Trophoblast cell (in vitro differentiated cells and primary cell): ENCODE data around the gene PAK6.
A peak's percentile ranks its signal among the peaks of the same experiment; 100 is the strongest.

ENCODE experiments used
- DNase-seq, 2 donors: peaks; one replicate each; pipeline ENCODE4 v3.0.0-alpha.2; 2016
- H2AFZ ChIP-seq: 2 replicates; pipeline ENCODE4 v1.6.1; 2013; ENCODE audit warnings: low read length, moderate library complexity, mild to moderate bottlenecking; ENCODE audit not compliant: insufficient read depth, poor library complexity
- H2AK5ac ChIP-seq: 2 replicates; pipeline ENCODE4 v1.6.1; 2013; ENCODE audit warnings: mild to moderate bottlenecking, low read length
- H2BK120ac ChIP-seq: 2 replicates; pipeline ENCODE4 v1.6.1; 2013; ENCODE audit warnings: low read length, mild to moderate bottlenecking, moderate library complexity; ENCODE audit not compliant: insufficient read depth, poor library complexity
- H2BK12ac ChIP-seq: 2 replicates; pipeline ENCODE4 v1.6.1; 2013; ENCODE audit warnings: mild to moderate bottlenecking, low read length, moderate library complexity
- H2BK5ac ChIP-seq: 2 replicates; pipeline ENCODE4 v1.6.1; 2013; ENCODE audit warnings: low read length, low read depth, moderate library complexity, mild to moderate bottlenecking; ENCODE audit not compliant: poor library complexity
- H3K14ac ChIP-seq: 2 replicates; pipeline ENCODE4 v1.6.1; 2013; ENCODE audit warnings: mild to moderate bottlenecking, low read length
- H3K18ac ChIP-seq: 2 replicates; pipeline ENCODE4 v1.6.1; 2013; ENCODE audit warnings: mild to moderate bottlenecking, low read length
- H3K23ac ChIP-seq: 2 replicates; pipeline ENCODE4 v1.6.1; 2013; ENCODE audit warnings: low read length
- H3K27ac ChIP-seq: 2 replicates; pipeline ENCODE4 v1.5.1; 2013; ENCODE audit warnings: low read depth, mild to moderate bottlenecking, inconsistent platforms, low read length, moderate library complexity
- H3K27me3 ChIP-seq: 2 replicates; pipeline ENCODE4 v1.6.1; 2013; ENCODE audit warnings: inconsistent platforms, mild to moderate bottlenecking, low read length, moderate library complexity; ENCODE audit not compliant: insufficient read depth
- H3K36me3 ChIP-seq, 2 experiments: 1 replicate in 1 of 2; 2 replicates in 1 of 2; pipeline ENCODE4 v1.6.1; 2013; ENCODE audit warnings: low read length in 2 of 2, mild to moderate bottlenecking in 2 of 2, moderate library complexity in 1 of 2; ENCODE audit not compliant: insufficient read depth in 2 of 2, control insufficient read depth in 1 of 2
- H3K4ac ChIP-seq: 2 replicates; pipeline ENCODE4 v1.6.1; 2013; ENCODE audit warnings: low read depth, mild to moderate bottlenecking, low read length, moderate library complexity
- H3K4me1 ChIP-seq, 2 experiments: 1 replicate in 1 of 2; 2 replicates in 1 of 2; pipeline ENCODE4 v1.6.1; 2013; ENCODE audit warnings: low read length in 2 of 2, mild to moderate bottlenecking in 2 of 2, moderate library complexity in 1 of 2; ENCODE audit not compliant: insufficient read depth in 2 of 2, control insufficient read depth in 1 of 2
- H3K4me2 ChIP-seq: 2 replicates; pipeline ENCODE4 v1.6.1; 2013; ENCODE audit warnings: inconsistent platforms, mild to moderate bottlenecking, low read length, moderate library complexity
- H3K4me3 ChIP-seq: 2 replicates; pipeline ENCODE4 v1.5.1; 2013; ENCODE audit warnings: mild to moderate bottlenecking, low read depth, low read length, inconsistent platforms
- H3K79me1 ChIP-seq: one replicate; pipeline ENCODE4 v1.6.1; 2013; ENCODE audit warnings: low read length
- H3K79me2 ChIP-seq: 2 replicates; pipeline ENCODE4 v1.6.1; 2013; ENCODE audit warnings: low read length, mild to moderate bottlenecking; ENCODE audit not compliant: control insufficient read depth, insufficient read depth, poor library complexity
- H3K9ac ChIP-seq: 2 replicates; pipeline ENCODE4 v1.6.1; 2013; ENCODE audit warnings: mild to moderate bottlenecking, low read length
- H3K9me3 ChIP-seq: 2 replicates; pipeline ENCODE4 v1.6.1; 2013; ENCODE audit warnings: low read depth, mild to moderate bottlenecking, control low read depth, inconsistent platforms, low read length; ENCODE audit not compliant: insufficient read depth
- H4K12ac ChIP-seq: 2 replicates; pipeline ENCODE4 v1.6.1; 2013; ENCODE audit warnings: low read depth, mild to moderate bottlenecking, low read length, moderate library complexity
- H4K8ac ChIP-seq: 2 replicates; pipeline ENCODE4 v1.6.1; 2013; ENCODE audit warnings: low read depth, mild to moderate bottlenecking, low read length, moderate library complexity
- H4K91ac ChIP-seq: one replicate; pipeline ENCODE4 v1.6.1; 2013; ENCODE audit warnings: low read depth, mild to moderate bottlenecking, low read length, moderate library complexity
- WGBS: extraction: QIAGEN DNeasy Blood & Tissue Kit; methylation state at CpG from one replicate; pipeline ENCODE4 v1.1.7; 2013; ENCODE audit warnings: missing lambda C conversion rate; ENCODE audit not compliant: insufficient read length, insufficient coverage; ENCODE audit errors: extremely low coverage; 5-methylcytosine and 5-hydroxymethylcytosine counted together

PAK6 gene

DNA sequence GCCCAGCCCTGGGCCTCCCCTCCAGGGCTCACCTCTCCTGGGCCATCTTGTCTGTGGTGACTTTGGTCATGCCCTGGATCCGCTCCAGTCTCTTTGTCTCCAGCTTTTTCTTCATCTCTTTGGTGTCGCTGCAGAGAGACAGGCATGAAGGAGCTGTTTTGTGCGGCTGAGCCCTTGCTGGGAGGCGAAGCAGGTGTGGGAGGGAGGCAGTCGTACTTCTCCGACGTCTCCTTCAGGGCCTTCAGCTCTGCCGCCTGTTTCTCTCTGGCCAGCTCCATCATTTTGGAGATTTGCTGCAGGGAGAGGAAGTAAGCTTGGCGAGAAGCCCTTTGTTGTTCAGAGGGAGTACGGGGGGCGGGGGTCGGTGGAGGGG is 51.7 kb downstream of the PAK6 start:
- H3K79me1 ChIP-seq = peaks cover 3% of the 10 kb centered on the region
- H3K4ac ChIP-seq = no peak overlapping the region
- no peak overlapping the region for H2BK12ac ChIP-seq
- H4K12ac ChIP-seq = no peak overlapping the region
- peaks cover 18% of the 10 kb centered on the region for H3K27me3 ChIP-seq
- H3K14ac ChIP-seq = no peak overlapping the region
- H3K4me1 ChIP-seq = peaks cover 19 to 22% of the 10 kb centered on the region in 2 experiments
- H4K8ac ChIP-seq = no peak overlapping the region
- H3K79me2 ChIP-seq = no peaks in the 10 kb centered on the region
- no peak overlapping the region for H3K4me3 ChIP-seq
- H4K91ac ChIP-seq = no peak overlapping the region
- H3K23ac ChIP-seq = no peak overlapping the region
- DNase-seq = no peak
- no peak overlapping the region for H3K9ac ChIP-seq
- H3K4me2 ChIP-seq = no peak overlapping the region
- H3K9me3 ChIP-seq = peaks cover 2% of the 10 kb centered on the region
- H3K27ac ChIP-seq = no peak overlapping the region
- H2BK120ac ChIP-seq = no peak overlapping the region
- no peak overlapping the region for H2AK5ac ChIP-seq
- no peaks in the 10 kb centered on the region for H3K36me3 ChIP-seq
- no peak overlapping the region for H2AFZ ChIP-seq
- H3K18ac ChIP-seq = no peak overlapping the region
- WGBS = no CpG with 5 or more reads among the region's 12 CpGs
- no peak overlapping the region for H2BK5ac ChIP-seq

DNA sequence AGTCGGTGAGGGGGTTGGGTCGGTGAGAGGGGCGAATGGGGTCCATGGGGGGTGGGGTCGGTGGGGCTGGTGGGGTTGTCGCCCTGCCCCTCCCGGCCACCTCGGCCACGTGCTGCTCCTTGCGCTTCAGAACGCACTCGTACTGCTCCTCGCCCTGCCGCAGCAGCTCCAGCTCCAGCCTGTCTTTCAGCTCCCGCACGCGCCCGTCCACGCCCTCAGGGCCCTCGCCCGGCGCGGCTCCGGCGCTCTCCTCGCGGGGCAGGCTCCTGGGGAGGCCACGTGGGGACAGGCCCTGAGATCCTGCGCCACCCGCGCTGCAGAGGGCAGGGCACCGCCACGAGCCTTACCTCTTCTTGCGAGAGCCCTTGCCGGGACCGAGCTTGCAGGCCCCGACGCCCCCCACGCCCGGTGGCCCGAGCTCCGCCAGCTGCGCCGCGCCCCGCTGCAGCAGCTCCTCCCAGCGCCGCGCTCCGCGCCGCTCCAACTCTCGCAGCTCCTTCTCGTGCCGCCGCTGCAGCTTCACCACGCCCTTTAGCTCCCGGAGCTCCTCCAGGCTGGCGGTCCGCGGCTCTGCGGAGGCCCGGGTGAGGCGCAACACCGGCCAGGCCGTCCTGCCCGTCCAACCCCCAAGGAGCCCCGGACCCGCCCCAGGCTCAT is 52.2 kb downstream of the PAK6 start:
- peak overlapping the region; percentile 33 for H3K14ac ChIP-seq
- no peak overlapping the region for H2AK5ac ChIP-seq
- H3K18ac ChIP-seq = no peak overlapping the region
- H3K4me1 ChIP-seq = peaks cover 14 to 22% of the 10 kb centered on the region in 2 experiments
- no peaks in the 10 kb centered on the region for H3K79me2 ChIP-seq
- peaks cover 3% of the 10 kb centered on the region for H3K79me1 ChIP-seq
- no peak overlapping the region for H3K9ac ChIP-seq
- H2BK5ac ChIP-seq = no peak overlapping the region
- no CpG with 5 or more reads among the region's 68 CpGs for WGBS
- no peak overlapping the region for H3K23ac ChIP-seq
- peaks cover 2% of the 10 kb centered on the region for H3K9me3 ChIP-seq
- no peaks in the 10 kb centered on the region for H3K36me3 ChIP-seq
- H3K27me3 ChIP-seq = peaks cover 18% of the 10 kb centered on the region
- no peak overlapping the region for H4K91ac ChIP-seq
- H3K4me2 ChIP-seq = peak overlapping the region; percentile 65
- H4K12ac ChIP-seq = no peak overlapping the region
- no peak overlapping the region for H3K27ac ChIP-seq
- H4K8ac ChIP-seq = no peak overlapping the region
- H2BK120ac ChIP-seq = no peak overlapping the region
- H2BK12ac ChIP-seq = no peak overlapping the region
- H2AFZ ChIP-seq = peak overlapping the region; percentile 46
- H3K4me3 ChIP-seq = peak overlapping the region; percentile 21
- DNase-seq = peak; percentile 39 to 64
- H3K4ac ChIP-seq = no peak overlapping the region

GRCh38 chr15:40292246-40292645 is 53.4 kb downstream of the PAK6 start:
- H2AFZ ChIP-seq = no peak overlapping the region
- no peak overlapping the region for H2BK5ac ChIP-seq
- H3K23ac ChIP-seq = no peak overlapping the region
- H3K9ac ChIP-seq = no peak overlapping the region
- H2BK120ac ChIP-seq = no peak overlapping the region
- DNase-seq = no peak
- H3K27ac ChIP-seq = no peak overlapping the region
- H2BK12ac ChIP-seq = no peak overlapping the region
- H3K14ac ChIP-seq = no peak overlapping the region
- WGBS = no CpG with 5 or more reads among the region's 3 CpGs
- no peak overlapping the region for H3K4ac ChIP-seq
- H3K79me2 ChIP-seq = no peaks in the 10 kb centered on the region
- H3K18ac ChIP-seq = no peak overlapping the region
- H3K79me1 ChIP-seq = peaks cover 3% of the 10 kb centered on the region
- peaks cover 2% of the 10 kb centered on the region for H3K9me3 ChIP-seq
- H4K8ac ChIP-seq = no peak overlapping the region
- no peaks in the 10 kb centered on the region for H3K36me3 ChIP-seq
- no peak overlapping the region for H4K91ac ChIP-seq
- no peak overlapping the region for H2AK5ac ChIP-seq
- peaks cover 18% of the 10 kb centered on the region for H3K27me3 ChIP-seq
- no peak overlapping the region for H4K12ac ChIP-seq
- H3K4me1 ChIP-seq = peaks cover 15 to 23% of the 10 kb centered on the region in 2 experiments
- H3K4me3 ChIP-seq = no peak overlapping the region
- H3K4me2 ChIP-seq = no peak overlapping the region

- H3K27ac ChIP-seq = no peak overlapping the region
- H4K8ac ChIP-seq = no peak overlapping the region
- no peak overlapping the region for H3K4ac ChIP-seq
- H3K18ac ChIP-seq = no peak overlapping the region
- peaks cover 3% of the 10 kb centered on the region for H3K79me1 ChIP-seq
- peaks cover 18% of the 10 kb centered on the region for H3K27me3 ChIP-seq
- H2BK120ac ChIP-seq = no peak overlapping the region
- no peak overlapping the region for H3K23ac ChIP-seq
- H3K79me2 ChIP-seq = no peaks in the 10 kb centered on the region
- H3K9me3 ChIP-seq = peaks cover 6% of the 10 kb centered on the region
- H2AFZ ChIP-seq = no peak overlapping the region
- no peak overlapping the region for H2BK5ac ChIP-seq
- H3K4me2 ChIP-seq = no peak overlapping the region
- no peak overlapping the region for H2AK5ac ChIP-seq
- no peak overlapping the region for H4K12ac ChIP-seq
- peaks cover 15 to 24% of the 10 kb centered on the region in 2 experiments for H3K4me1 ChIP-seq
- DNase-seq = no peak
- no peak overlapping the region for H3K9ac ChIP-seq
- H3K4me3 ChIP-seq = no peak overlapping the region
- no peak overlapping the region for H4K91ac ChIP-seq
- no peak overlapping the region for H2BK12ac ChIP-seq
- no peak overlapping the region for H3K14ac ChIP-seq
- H3K36me3 ChIP-seq = no peaks in the 10 kb centered on the region
Observed at GRCh38 chr15:40293006-40293405, 54.1 kb downstream of the PAK6 start.
